BJ (cell line): Measurements from ENCODE around the gene VSTM2L. TPM values are rescaled to one million over a fixed set of nuclear protein-coding genes. Genes with fewer than 3 reads are reported as not detected.
A peak's percentile ranks its signal among the peaks of the same experiment; 100 is the strongest.

ENCODE experiments used
- CTCF ChIA-PET: fragments of 350-600 bp; formaldehyde crosslinking; extraction: SDS; loops from one replicate; lab custom pipeline; 2021; ENCODE audit warnings: antibody characterized with exemption, inconsistent platforms; lab: Yijun Ruan, JAX
- POLR2A ChIA-PET: fragments of 300-600 bp; sonication (Branson Sonifier 250); formaldehyde crosslinking; extraction: SDS; loops from one replicate; lab custom pipeline; 2021; ENCODE audit warnings: antibody characterized with exemption; lab: Charles Lee
- DNase-seq: peaks from one replicate; pipeline ENCODE4 v3.0.0-alpha.2; 2011; ENCODE audit warnings: low read depth
- H3K27me3 ChIP-seq: 2 replicates; pipeline ENCODE4 v1.6.0; 2011; ENCODE audit warnings: low read length; ENCODE audit not compliant: control insufficient read depth, insufficient read depth
- H3K36me3 ChIP-seq: 2 replicates; pipeline ENCODE4 v1.5.1; 2011; ENCODE audit warnings: low read length; ENCODE audit not compliant: control insufficient read depth, insufficient read depth
- H3K4me3 ChIP-seq: 2 replicates; pipeline ENCODE4 v1.5.1; 2011; ENCODE audit warnings: low read depth, mild to moderate bottlenecking, control low read depth, low read length
- CTCF ChIP-seq: IDR thresholded peaks from 2 replicates; pipeline ENCODE4 v1.5.1; 2011; ENCODE audit warnings: low read depth, mild to moderate bottlenecking, control low read depth, inconsistent platforms, low read length, moderate library complexity; ENCODE audit not compliant: insufficient read depth
- polyA plus RNA-seq: library from polyadenylated mRNA; depleted of rRNA; stranded (reverse); fragments of >200 nt; gene quantifications from 2 replicates; pipeline ENCODE4 v1.2.3, GENCODE V29; 2011

Gene VSTM2L
- polyA plus RNA-seq, 1 experiment: 1.2 TPM

DNA sequence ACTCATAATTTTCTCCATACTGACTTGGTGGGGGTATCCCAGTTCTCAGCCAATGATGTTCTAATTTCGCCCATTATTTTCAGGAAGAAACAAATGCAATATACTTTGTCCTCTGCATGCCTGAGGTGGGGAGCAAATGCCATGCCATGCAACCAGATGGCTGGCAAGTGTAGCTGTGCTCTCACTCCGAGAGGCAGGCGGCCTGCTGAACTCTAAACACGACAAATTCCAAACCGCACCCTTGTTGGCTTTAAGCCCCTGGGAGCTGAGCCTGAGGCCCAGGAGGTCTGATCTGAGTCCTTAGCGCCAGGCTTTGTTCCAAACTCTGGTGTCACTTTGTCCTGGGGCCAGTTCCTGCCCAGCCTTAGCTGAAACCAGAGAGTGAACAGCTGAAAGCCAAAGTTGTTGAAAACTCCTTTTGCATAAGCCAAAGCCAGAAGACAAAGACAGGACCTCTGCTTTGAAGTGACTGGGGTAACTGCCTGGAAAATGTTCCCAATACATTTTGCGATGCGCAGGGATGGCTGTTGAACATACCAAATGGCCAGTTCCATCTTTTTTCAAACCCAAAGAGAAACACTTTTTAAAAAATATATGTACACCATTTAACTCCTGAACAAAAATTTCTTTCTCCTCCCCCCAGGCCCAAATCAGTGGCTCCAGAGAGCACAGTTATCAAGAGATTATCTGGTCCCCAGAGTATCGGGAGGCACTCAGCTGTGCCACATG lies 84.1 kb downstream of the VSTM2L start:
- Histone ChIP-seq H3K4me3 (no peak overlapping the region), H3K27me3 (no peaks in the 10 kb centered on the region), H3K36me3 (no peaks in the 10 kb centered on the region)
- DNase-seq: peak; percentile 41
- CTCF ChIA-PET: interaction anchor here (1.4 to 2.4 kb wide), 3 partner anchors 12 to 232 kb away, joined by 3 to 5 read pairs (median 4); no protein-coding TSS in a partner anchor
- POLR2A ChIA-PET: no interaction called here
- no peak for TF ChIP-seq CTCF

- no peaks in the 10 kb centered on the region for H3K27me3 ChIP-seq
- no peak overlapping the region for H3K4me3 ChIP-seq
- no peak for TF ChIP-seq CTCF
- H3K36me3 ChIP-seq: no peaks in the 10 kb centered on the region
- ChIA-PET POLR2A (no interaction called here), CTCF (interaction anchor here (1.4 to 2.4 kb wide), 3 partner anchors 11 to 232 kb away, joined by 3 to 5 read pairs (median 4); no protein-coding TSS in a partner anchor)
- no peak for DNase-seq
Measured at GRCh38 chr20:37987602-37988290, 84.8 kb downstream of the VSTM2L start.

- Histone ChIP-seq H3K27me3 (no peaks in the 10 kb centered on the region), H3K36me3 (no peaks in the 10 kb centered on the region), H3K4me3 (no peak overlapping the region)
- no peak for TF ChIP-seq CTCF
- ChIA-PET POLR2A (no interaction called here), CTCF (interaction anchor here (1.7 to 2.4 kb wide), 2 partner anchors 13 to 233 kb away, joined by 4 to 5 read pairs; no protein-coding TSS in a partner anchor)
- DNase-seq: no peak
Measured at GRCh38 chr20:37988306-37988954, 85.5 kb downstream of the VSTM2L start.

DNA sequence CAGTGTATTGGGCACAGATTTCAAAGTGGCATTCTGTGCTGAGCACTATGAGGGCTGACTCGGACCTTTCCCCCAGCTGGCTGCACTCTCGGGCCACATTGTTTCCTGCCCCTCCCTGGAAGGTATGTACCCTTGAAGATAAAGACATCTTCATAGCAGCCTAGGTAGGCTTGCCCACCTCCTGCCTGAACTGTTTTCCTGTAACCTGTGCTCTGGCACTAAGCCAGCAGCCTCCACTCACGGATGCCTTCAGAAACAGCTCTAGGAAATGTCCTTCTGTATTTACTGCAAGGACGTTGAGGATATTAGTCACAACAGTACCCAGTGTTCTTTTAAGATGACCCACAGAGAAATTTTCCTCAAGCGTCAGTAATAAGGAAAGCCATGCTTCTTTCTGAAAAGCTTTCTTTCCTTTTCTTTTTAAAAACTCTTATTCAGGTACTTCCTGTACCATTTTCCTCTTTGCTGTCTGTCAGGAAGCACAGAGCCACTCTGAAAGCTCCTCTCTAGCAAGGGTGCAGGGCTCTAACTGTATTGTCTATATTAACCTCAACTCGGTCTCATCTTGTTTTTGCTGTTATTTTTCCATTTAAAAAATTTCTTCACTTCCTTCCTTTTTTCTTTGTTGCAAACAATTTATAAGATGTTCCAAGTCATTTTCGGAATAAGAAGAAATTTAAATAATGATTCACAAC lies 86.8 kb downstream of the VSTM2L start:
- ChIA-PET POLR2A (no interaction called here), CTCF (no interaction called here)
- DNase-seq: no peak

More for the DNA sequence above, 86.8 kb downstream of the VSTM2L start:
- Histone ChIP-seq H3K36me3 (no peaks in the 10 kb centered on the region), H3K27me3 (no peaks in the 10 kb centered on the region), H3K4me3 (no peak overlapping the region)
- no peak for TF ChIP-seq CTCF
